ENCODE results near the gene ARMC2. TPM values are rescaled to one million over a fixed set of nuclear protein-coding genes. Genes with fewer than 3 reads are reported as not detected.
"Not testable (repeated sequence)": the region's sequence is repeated elsewhere in the genome, so short reads cannot be mapped to it uniquely, and the experiment has no call there.

The ARMC2 gene
- total RNA-seq, 1 donor from 2014 or later: 5.2 TPM

- no peak for DNase-seq
These were observed 104.7 kb downstream of the ARMC2 start for GRCh38 chr6:108952776-108953486.

DNA sequence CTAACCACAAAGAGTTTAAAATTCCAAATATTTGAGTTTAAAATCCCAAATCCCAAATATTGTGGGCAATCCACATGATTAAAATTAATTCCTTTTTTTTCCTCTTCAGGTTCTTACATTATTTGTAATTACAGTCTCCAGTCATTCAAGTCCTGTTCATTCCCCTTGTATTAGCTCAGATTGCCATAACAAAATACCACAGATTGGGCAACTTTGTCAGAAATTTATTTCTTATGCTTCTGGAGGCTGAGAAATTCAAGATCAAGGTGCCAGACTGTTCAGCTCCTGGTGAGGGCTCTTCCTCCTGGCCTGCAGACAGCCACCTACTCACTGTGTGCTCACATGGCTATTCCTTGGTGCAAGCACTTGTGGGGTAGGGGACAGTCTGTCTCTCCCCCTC lies 105.5 kb downstream of the ARMC2 start:
- no peak for DNase-seq

GRCh38 chr6:108955329-108955949 lies 107.2 kb downstream of the ARMC2 start:
- DNase-seq: no peak

DNA sequence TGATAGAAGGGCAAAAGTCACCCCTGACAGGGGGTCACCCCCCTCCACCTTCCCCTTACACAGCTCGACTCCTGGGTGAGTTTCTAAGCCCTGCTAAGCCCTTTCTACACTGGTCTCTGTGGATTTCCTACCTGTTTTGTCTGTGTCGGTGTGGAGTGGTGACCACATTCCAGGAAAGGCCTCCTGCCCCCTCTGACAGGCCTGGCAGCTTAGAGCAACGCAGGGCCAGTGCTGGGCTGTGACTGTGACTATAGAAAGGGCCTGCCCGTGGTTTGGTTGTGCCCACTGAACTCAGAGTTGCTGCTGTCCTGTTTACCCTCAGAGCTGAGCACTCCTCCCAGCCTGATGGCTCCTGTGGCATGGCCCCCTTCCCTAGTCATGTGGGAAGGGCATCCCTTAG lies 109.0 kb downstream of the ARMC2 start:
- no peak for DNase-seq

- DNase-seq: no peak
These were observed 110.9 kb downstream of the ARMC2 start for GRCh38 chr6:108958900-108959770.

DNA sequence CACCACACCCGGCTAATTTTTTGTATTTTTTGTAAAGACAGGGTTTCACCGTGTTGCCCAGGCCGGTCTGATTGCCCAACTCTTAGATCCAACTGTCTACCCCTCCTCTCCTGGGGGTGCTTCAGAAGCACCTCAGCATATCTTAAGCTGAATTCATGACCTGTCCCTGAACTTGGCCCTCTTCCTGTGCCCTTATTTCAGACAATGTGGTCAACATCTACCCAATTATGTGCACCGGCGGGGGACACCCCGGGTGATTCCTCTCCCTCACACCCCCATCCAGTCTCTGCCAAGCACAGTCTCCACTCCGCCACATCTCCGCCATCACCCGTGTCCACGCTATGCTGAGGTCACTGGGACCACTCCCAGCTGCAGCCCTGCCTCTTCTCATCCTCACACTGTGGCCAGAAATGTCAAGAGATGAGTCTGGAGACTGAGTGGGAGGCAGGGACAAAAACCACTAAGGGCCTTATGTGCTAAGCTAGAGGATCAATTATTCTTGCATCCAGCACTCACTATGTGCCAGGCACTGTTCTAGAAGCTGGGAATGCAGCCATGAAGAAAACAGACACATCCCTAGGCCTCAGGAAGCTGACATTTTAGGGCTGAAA lies 111.9 kb downstream of the ARMC2 start:
- no peak for DNase-seq

DNA sequence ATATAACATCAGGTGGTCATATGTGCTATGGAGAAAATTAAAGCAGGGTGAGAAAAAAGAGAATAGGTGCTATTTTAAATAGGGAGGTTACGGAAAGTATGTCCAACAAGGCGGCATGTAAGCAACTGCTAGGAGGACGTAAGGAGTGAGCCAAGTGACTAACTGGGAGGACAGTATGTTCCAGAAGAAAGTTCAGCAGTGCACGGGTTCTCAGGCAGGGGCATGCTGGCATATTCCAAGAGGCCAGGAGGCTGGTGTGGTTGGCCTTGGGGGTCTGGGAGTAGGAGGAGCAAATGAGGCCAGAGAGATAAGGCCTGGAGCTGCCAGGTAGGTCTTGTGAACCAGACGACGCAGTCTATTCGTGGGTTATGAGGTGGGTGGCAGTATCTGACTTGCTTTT lies 112.4 kb downstream of the ARMC2 start:
- no peak for DNase-seq

DNA sequence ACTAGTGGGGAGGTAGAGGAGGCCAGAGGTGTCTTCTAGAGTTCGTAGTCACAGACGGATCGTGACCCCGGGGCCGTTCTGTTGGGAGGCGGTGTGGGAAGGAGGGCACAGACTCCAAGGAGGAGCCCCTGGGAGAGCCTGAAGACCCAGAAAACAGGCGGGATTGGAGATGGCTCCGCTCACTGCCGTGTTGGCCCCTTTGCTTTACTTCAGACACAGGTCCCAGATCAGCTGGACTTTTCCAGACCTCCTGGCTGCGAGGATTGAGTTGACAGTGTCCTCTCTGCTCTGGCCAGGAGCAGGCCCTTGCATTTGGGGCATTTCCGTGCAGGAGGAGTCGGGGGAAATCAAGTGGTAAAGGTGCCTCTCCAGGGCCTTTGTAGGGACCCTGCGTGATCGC lies 112.9 kb downstream of the ARMC2 start:
- no peak for DNase-seq

GRCh38 chr6:108961985-108962384 lies 113.8 kb downstream of the ARMC2 start:
- peak; percentile 50 for DNase-seq

GRCh38 chr6:108966251-108966650 lies 118.0 kb downstream of the ARMC2 start:
- DNase-seq: no peak

- DNase-seq: no peak
These were observed 118.9 kb downstream of the ARMC2 start for GRCh38 chr6:108966855-108967755.

- peak; percentile 5 for DNase-seq
These were observed 120.4 kb downstream of the ARMC2 start for GRCh38 chr6:108968325-108969316.

DNA sequence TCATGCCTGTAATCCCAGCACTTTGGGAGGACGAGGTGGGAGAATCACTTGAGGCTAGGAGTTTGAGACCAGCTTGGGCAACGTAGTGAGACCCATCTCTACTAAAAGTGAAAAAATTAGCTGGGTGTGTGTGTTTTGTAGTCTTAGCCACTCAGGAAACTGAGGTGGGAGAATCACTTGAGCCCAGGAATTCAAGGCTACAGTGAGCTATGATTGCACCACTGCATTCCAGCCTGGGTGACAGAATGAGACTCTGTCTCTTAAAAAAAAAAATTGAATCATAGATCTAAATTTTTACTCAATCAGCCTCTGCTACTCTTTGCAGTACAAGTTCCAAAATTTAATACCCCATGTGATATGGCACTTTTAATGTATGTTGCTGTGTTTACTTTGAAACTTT lies 121.6 kb downstream of the ARMC2 start:
- no peak for DNase-seq

DNA sequence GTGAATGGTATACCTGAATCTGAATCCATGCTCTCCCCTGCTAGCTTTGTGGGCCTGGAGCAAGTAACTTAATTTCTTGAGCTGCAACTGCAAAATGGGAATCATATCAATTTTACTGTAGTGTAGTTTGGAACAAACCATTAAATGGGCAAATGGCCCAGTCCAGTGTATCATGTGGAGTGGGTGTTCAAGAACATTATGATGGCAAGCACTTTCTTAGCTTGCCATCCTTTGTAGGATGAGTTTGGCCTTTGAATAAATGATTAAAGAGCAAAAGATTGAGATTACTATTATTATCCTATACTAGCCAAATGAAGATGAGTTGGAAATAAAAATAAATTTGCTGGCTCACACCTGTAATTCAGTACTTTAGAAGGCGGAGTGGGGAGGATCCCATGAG lies 126.0 kb downstream of the ARMC2 start:
- no peak for DNase-seq

DNA sequence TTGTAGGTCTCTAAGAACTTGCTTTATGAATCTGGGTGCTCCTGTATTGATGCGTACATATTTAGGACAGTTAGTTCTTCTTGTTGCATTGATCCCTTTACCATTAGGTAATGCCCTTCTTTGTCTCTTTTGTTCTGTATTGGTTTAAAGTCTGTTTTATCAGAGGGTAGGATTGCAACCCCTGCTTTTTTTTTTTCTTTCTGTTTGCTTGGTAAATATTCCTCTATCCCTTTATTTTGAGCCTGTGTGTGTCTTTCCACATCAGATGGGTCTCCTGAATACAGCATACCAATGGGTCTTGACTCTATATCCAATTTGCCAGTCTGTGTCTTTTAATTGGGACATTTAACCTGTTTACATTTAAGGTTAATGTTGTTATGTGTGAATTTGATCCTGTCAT lies 130.4 kb downstream of the ARMC2 start:
- not testable (repeated sequence) for DNase-seq

DNA sequence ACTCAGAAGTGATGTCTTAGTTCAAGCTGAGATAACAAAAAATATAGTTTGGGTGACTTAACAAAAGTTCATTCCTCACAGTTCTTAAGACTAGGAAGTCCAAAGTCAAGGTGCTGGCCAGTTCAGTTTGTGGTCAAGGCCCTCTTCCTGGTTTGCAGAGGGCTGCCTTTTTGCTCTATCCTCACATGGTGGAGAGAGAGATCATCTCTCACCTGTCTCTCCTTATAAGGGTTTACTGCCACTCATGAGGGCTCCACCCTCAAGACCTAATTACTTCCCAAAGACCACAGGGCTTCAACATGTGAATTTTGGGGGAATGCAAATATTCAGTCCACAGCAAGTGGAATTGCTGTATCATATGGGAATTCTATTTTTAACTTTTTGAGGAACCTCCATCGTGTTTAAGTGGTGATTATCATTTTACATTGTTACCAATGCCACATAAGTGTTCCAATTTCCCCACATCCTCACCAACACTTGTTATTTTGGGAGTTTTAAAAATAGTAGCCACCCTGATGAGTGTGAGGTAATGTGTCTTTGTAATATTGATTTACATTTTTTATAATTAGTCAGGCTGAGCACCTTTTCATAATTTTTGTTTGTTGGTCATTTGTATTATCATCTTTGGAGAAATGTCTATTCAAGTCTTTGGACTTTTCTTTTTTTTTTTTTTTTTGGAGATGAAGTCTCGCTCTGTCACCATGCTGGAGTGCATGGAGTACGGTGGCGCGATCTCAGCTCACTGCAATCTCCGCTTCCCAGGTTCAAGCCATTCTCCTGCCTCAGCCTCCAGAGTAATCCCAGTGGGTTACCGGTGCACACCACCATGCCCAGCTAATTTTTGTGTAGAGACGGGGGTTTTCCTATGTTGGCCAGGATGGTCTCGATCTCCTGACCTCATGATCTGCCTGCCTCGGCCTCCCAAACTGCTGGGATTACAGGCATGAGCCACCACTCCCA lies 134.2 kb downstream of the ARMC2 start:
- DNase-seq: no peak

DNA sequence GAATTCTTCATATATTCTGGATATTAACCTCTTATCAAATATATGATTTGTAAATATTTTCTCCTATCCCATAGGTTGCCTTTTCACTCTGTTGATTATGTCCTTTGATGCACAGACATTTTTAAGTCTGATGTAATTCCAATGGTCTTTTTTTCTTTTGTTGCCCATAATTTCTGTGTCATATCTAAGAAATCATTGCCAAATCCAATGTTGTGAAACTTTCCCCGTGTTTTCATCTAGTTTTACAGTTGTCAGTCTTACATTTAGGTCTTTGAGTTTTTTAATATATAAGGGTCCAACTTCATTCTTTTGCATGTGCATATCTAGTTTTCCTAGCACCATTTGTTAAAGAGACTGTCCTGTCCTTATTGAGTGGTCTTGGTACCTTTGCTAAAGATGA lies 134.9 kb downstream of the ARMC2 start:
- DNase-seq: no peak

DNA sequence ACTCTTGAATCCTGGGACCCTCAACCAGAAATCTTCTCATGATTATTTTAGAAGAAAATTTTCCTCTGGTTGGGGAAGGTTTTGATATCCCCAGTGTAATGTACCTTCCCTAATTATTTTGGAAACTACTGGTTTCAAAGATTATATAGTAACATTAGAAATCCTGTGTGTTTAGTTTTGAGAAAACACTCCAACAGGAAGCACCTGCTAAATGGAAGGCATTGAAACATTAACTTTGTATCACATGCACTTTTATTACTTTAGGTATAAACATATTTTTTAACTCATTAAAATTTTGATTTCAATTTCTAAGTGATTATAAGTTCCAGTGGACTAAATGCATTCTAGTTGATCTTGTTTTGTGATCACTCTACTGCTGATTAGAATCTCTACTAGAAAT lies 137.1 kb downstream of the ARMC2 start:
- DNase-seq: no peak

DNA sequence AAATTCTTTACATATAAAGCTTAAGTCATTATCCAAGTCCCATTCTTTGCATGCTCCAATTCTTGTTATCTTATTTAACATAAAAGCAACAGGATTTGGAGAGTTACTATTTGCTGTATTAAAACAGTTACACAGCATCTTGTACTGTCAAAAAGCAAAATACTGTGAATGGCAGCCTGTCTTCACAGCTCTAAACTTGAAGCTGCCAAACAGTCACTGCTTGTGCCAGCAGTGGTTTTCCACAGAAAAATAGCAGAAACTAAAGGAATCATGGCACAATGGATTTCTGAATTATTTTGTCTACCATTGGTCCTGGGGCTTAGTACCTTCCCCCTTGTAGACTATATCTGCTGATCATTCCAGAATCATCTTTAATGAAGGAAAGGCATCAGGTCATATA lies 138.9 kb downstream of the ARMC2 start:
- no peak for DNase-seq
